Activated CD8-positive, alpha-beta memory T cell treated with anti-CD3 and anti-CD28 coated beads for 1 hour (primary cell): ENCODE data around the gene ITGAD.

ENCODE experiments used
- DNase-seq, 2 donors: peaks; one replicate each; pipeline ENCODE4 v3.0.0-alpha.2; 2020; ENCODE audit warnings: low read depth in 1 of 2; ENCODE audit errors: extremely low read depth in 1 of 2

Gene ITGAD

GRCh38 chr16:31474173-31474714 lies 81.1 kb downstream of the ITGAD start:
- no peak for DNase-seq

DNA sequence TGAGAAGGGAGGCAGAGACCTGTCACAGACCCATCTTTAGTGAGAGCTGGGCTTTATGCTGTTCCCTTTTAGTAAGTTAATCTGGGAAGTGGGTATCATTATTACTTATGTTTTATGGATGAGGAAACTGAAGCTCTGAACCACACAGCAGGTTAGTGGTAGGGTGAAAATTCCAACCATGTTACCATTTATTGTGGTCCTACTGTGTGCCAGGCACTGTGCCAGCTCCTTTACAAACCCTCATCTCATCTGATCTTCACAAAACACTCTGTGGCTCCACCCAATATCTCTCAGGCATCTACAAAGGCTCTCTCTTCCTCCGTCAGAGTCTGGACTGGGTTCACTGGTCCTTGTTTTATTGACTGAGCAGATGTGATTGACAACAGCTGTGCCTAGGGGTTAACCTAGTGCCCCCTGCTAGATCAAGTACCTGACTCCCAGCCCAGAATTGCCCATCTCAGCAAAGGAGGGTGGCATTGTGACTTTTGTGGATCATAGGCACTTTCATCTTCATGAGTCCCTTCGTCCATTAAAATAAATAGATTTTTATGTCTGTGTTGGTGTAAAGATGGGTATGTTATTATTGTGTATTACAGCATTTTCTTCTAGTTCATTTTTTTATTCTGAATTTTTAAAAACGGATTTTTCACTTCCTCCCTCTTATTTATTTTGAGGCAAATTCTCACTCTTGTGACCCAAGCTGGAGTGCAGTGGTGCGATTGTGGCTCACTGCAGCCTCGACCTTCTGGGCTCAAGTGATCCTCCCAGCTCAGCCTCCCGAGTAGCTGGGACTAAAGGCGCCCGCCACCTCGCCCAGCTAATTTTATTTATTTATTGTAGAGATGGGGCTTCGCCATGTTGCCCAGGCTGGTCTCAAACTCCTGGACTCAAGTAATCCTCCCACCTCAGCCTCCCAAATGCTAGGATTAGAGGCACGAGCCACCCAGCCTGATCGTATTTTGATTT lies 81.9 kb downstream of the ITGAD start:
- no peak for DNase-seq

- DNase-seq, result no peak
These were observed 82.8 kb downstream of the ITGAD start for GRCh38 chr16:31475946-31476302.
